WI38 (cell line): ENCODE data around the gene CYP8B1.

Source experiments
- H3K4me3 ChIP-seq: 2 replicates; pipeline ENCODE4 v1.5.1; 2011; ENCODE audit warnings: low read depth, mild to moderate bottlenecking, control low read depth, low read length
- CTCF ChIP-seq: IDR thresholded peaks from 2 replicates; pipeline ENCODE4 v1.5.1; 2012; ENCODE audit warnings: low read depth, mild to moderate bottlenecking, control low read depth, low read length

CYP8B1 gene

GRCh38 chr3:42898896-42899675 lies 23.4 kb upstream of the CYP8B1 start:
- TF ChIP-seq CTCF, result no peak
- no peak overlapping the region for H3K4me3 ChIP-seq

GRCh38 chr3:42895580-42895868 lies 19.8 kb upstream of the CYP8B1 start:
- TF ChIP-seq CTCF, result no peak
- no peak overlapping the region for H3K4me3 ChIP-seq

GRCh38 chr3:42894698-42895579 lies 19.3 kb upstream of the CYP8B1 start:
- no peak for TF ChIP-seq CTCF
- no peak overlapping the region for H3K4me3 ChIP-seq

- no peak overlapping the region for H3K4me3 ChIP-seq
- no peak for TF ChIP-seq CTCF
Measured at GRCh38 chr3:42892807-42893206, 17.1 kb upstream of the CYP8B1 start.

GRCh38 chr3:42892169-42892568 lies 16.5 kb upstream of the CYP8B1 start:
- no peak overlapping the region for H3K4me3 ChIP-seq
- TF ChIP-seq CTCF, result no peak

- no peak overlapping the region for H3K4me3 ChIP-seq
- TF ChIP-seq CTCF, result no peak
Measured at GRCh38 chr3:42891042-42891441, 15.4 kb upstream of the CYP8B1 start.

GRCh38 chr3:42887084-42887483 lies 11.4 kb upstream of the CYP8B1 start:
- TF ChIP-seq CTCF, result no peak
- H3K4me3 ChIP-seq, result no peak overlapping the region
